ENCODE measurements around the gene CYB561A3. TPM values are rescaled to one million over a fixed set of nuclear protein-coding genes. Genes with fewer than 3 reads are reported as not detected.

CYB561A3 gene
- total and polyA plus RNA-seq, 2 of the 13 experiments (the other 11 are each of a cell fraction or from before 2014, with no cell fraction given): 11.4 to 14.9 TPM

DNA sequence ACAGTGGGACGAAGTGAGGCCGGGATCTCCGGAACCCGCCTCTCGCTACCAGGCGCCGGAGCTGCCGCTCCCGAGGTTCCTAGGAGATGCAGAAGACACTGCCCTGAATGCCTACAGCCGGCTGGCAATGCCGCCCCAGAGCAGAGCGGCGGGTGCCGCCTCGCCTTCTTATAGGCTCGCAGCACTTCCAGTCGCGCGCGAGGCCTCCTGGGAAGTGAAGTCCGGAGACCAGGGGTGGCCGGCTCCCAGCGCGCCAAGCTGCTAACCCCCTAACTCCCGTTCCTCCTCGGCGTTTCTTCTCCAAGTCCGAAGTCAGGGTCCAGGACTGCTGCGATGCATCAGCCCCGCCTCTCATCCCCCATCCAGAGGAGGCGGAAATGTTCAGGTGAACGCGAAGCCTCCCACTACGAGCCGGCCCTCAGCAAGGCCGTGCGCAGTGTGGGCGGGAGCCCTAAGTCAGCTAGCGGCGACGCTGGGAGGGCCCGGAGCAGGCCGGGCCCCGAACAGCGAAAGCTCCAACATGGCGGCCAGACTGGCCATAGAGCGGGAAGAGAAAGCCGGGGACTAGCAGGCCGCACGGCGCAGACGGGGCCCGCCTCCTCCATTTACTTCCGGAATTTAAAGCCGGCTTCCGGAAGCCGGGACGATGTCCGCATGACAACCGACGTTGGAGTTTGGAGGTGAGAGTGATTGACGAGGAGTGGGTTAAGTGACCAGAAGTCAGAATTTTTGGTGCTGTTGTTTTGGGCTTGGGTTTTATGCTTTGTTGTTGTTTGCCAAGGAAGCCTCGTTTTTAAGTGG, at the start of gene CYB561A3, which contains the start of gene TMEM138 (continued):
- TF ChIP-seq, protein P1, sequence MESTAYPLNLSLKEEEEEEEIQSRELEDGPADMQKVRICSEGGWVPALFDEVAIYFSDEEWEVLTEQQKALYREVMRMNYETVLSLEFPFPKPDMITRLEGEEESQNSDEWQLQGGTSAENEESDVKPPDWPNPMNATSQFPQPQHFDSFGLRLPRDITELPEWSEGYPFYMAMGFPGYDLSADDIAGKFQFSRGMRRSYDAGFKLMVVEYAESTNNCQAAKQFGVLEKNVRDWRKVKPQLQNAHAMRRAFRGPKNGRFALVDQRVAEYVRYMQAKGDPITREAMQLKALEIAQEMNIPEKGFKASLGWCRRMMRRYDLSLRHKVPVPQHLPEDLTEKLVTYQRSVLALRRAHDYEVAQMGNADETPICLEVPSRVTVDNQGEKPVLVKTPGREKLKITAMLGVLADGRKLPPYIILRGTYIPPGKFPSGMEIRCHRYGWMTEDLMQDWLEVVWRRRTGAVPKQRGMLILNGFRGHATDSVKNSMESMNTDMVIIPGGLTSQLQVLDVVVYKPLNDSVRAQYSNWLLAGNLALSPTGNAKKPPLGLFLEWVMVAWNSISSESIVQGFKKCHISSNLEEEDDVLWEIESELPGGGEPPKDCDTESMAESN (CRISPR knock-in tag; conservative IDR thresholded peaks at IDR 0.05): peak; percentile 95
- TF ChIP-seq RBAK (CRISPR knock-in tag; IDR thresholded peaks at IDR 0.05): no peak
- TF ChIP-seq, protein P2, sequence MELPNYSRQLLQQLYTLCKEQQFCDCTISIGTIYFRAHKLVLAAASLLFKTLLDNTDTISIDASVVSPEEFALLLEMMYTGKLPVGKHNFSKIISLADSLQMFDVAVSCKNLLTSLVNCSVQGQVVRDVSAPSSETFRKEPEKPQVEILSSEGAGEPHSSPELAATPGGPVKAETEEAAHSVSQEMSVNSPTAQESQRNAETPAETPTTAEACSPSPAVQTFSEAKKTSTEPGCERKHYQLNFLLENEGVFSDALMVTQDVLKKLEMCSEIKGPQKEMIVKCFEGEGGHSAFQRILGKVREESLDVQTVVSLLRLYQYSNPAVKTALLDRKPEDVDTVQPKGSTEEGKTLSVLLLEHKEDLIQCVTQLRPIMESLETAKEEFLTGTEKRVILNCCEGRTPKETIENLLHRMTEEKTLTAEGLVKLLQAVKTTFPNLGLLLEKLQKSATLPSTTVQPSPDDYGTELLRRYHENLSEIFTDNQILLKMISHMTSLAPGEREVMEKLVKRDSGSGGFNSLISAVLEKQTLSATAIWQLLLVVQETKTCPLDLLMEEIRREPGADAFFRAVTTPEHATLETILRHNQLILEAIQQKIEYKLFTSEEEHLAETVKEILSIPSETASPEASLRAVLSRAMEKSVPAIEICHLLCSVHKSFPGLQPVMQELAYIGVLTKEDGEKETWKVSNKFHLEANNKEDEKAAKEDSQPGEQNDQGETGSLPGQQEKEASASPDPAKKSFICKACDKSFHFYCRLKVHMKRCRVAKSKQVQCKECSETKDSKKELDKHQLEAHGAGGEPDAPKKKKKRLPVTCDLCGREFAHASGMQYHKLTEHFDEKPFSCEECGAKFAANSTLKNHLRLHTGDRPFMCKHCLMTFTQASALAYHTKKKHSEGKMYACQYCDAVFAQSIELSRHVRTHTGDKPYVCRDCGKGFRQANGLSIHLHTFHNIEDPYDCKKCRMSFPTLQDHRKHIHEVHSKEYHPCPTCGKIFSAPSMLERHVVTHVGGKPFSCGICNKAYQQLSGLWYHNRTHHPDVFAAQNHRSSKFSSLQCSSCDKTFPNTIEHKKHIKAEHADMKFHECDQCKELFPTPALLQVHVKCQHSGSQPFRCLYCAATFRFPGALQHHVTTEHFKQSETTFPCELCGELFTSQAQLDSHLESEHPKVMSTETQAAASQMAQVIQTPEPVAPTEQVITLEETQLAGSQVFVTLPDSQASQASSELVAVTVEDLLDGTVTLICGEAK (IDR thresholded peaks at IDR 0.05): peak; percentile 70
- TF ChIP-seq, protein P2 (CRISPR knock-in tag; IDR thresholded peaks at IDR 0.05): peak; percentile 70; the same call in 1 of the 2 replicates
- TF ChIP-seq ZNF670 (CRISPR knock-in tag; IDR thresholded peaks at IDR 0.05; ENCODE audit: borderline replicate concordance): no peak
- TF ChIP-seq NFKB2 (CRISPR knock-in tag; IDR thresholded peaks at IDR 0.05; ENCODE audit: borderline replicate concordance): peak; percentile 90; the same call in 1 of the 2 replicates
- TF ChIP-seq, protein P3, sequence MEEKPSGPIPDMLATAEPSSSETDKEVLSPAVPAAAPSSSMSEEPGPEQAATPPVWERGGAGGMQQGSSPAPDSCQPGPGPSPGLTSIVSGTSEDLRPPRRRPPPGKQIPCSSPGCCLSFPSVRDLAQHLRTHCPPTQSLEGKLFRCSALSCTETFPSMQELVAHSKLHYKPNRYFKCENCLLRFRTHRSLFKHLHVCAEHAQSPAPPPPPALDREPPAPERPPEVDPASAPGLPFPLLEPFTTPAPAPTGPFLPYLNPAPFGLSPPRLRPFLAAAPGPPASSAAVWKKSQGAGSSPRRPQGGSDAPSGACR (CRISPR knock-in tag; IDR thresholded peaks at IDR 0.05): peak; percentile 75
- no peak for TF ChIP-seq JARID2 (CRISPR knock-in tag; IDR thresholded peaks at IDR 0.05; ENCODE audit: insufficient replicate concordance)
- peak; percentile 90 for TF ChIP-seq KLF15 (CRISPR knock-in tag; IDR thresholded peaks at IDR 0.05; ENCODE audit: borderline replicate concordance)
- TF ChIP-seq, protein P4, sequence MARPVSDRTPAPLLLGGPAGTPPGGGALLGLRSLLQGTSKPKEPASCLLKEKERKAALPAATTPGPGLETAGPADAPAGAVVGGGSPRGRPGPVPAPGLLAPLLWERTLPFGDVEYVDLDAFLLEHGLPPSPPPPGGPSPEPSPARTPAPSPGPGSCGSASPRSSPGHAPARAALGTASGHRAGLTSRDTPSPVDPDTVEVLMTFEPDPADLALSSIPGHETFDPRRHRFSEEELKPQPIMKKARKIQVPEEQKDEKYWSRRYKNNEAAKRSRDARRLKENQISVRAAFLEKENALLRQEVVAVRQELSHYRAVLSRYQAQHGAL (CRISPR knock-in tag; IDR thresholded peaks at IDR 0.05; ENCODE audit: not compliant biosample characterization): no peak
- TF ChIP-seq AGO1 (IDR thresholded peaks at IDR 0.05; ENCODE audit: low read depth, low read length, poor library complexity, severe bottlenecking): no peak
- peak; percentile 22 for TF ChIP-seq IKZF4 (CRISPR knock-in tag; IDR thresholded peaks at IDR 0.05; ENCODE audit: borderline replicate concordance, low read depth, not compliant biosample characterization)

Data from HepG2 (cell line).